ENCODE data around the gene AATF. TPM values are rescaled to one million over a fixed set of nuclear protein-coding genes. Genes with fewer than 3 reads are reported as not detected.

The AATF gene
- total RNA-seq, 4 donors from 2014 or later: 30.3 to 50.5 (median 40.9) TPM

GRCh38 chr17:37043201-37043600 lies 94.4 kb downstream of the AATF start:
- H3K27me3 ChIP-seq: no peaks in the 10 kb centered on the region
- TF ChIP-seq POLR2A (IDR thresholded peaks at IDR 0.05): no peak
- TF ChIP-seq, protein P1, sequence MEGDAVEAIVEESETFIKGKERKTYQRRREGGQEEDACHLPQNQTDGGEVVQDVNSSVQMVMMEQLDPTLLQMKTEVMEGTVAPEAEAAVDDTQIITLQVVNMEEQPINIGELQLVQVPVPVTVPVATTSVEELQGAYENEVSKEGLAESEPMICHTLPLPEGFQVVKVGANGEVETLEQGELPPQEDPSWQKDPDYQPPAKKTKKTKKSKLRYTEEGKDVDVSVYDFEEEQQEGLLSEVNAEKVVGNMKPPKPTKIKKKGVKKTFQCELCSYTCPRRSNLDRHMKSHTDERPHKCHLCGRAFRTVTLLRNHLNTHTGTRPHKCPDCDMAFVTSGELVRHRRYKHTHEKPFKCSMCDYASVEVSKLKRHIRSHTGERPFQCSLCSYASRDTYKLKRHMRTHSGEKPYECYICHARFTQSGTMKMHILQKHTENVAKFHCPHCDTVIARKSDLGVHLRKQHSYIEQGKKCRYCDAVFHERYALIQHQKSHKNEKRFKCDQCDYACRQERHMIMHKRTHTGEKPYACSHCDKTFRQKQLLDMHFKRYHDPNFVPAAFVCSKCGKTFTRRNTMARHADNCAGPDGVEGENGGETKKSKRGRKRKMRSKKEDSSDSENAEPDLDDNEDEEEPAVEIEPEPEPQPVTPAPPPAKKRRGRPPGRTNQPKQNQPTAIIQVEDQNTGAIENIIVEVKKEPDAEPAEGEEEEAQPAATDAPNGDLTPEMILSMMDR (IDR thresholded peaks at IDR 0.05 in 4 of 5, conservative IDR thresholded peaks at IDR 0.05 in 1 of 5): no peak
- ATAC-seq (no peak), DNase-seq (no peak)
- no peak overlapping the region for H3K27ac ChIP-seq
- intact Hi-C loops (cut with DNase I; ENCODE audit: low total_unique reads): no loop called here
- in situ Hi-C loops (cut with MboI; ENCODE audit: low sequenced_read_pairs in 4 of 4): loop anchor here in 2 of 4 donors (10.0 kb wide), 2 partner anchors 408 to 428 kb away; no protein-coding TSS in a partner anchor
- H3K4me1 ChIP-seq: peaks cover 0 to 5% of the 10 kb centered on the region in 2 donors
- H3K9me3 ChIP-seq: no peaks in the 10 kb centered on the region
- no peak overlapping the region for H3K4me3 ChIP-seq
- no peaks in the 10 kb centered on the region for H3K36me3 ChIP-seq

DNA sequence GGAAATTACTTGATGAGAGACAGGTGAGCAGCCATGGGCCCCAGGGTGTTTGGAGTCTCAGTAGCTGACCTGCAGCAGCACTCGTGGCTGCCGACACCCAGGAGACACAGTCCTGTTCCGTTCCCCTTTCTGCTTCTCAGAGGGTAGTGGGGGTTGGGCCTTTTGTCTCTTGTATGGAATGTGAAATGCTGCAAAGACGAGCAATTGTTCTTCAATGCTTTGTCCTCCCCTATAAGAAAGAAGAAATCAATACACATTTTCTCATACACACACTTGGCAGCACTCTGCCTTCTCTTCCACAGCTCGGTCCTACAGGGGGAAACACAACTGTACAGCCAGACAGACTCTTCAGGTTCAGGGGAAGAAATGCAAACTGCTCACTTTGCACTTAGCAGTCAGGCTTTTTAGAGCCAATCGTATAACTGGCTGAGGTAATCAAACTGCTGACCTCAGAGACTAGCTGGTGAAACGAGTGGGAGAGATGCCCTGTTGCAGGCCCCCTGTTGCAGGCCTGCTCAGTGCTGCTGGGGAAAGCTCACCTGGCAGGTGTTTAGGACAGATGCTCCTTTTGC lies 96.7 kb downstream of the AATF start:
- Histone ChIP-seq H3K4me3 (no peak overlapping the region), H3K9me3 (no peaks in the 10 kb centered on the region), H3K27ac (no peak overlapping the region), H3K27me3 (no peaks in the 10 kb centered on the region), H3K4me1 (peaks cover 0 to 5% of the 10 kb centered on the region in 2 donors), H3K36me3 (no peaks in the 10 kb centered on the region)
- no peak for DNase-seq
- intact Hi-C loops (cut with DNase I; ENCODE audit: low total_unique reads): loop anchor here (5.0 kb wide), 1 partner anchor 98 kb away; the partner anchor contains the start of gene AATF
- no peak for TF ChIP-seq POLR2A (IDR thresholded peaks at IDR 0.05)
- TF ChIP-seq, protein P1 (IDR thresholded peaks at IDR 0.05 in 4 of 5, conservative IDR thresholded peaks at IDR 0.05 in 1 of 5): no peak
- ATAC-seq: no peak
- in situ Hi-C loops (cut with MboI; ENCODE audit: low sequenced_read_pairs in 4 of 4): loop anchor here in 3 of 4 donors (5.0 to 10.0 kb wide), 3 partner anchors 411 to 431 kb away; no protein-coding TSS in a partner anchor

- in situ Hi-C loops (cut with MboI; ENCODE audit: low sequenced_read_pairs in 4 of 4): loop anchor here in 3 of 4 donors (5.0 to 10.0 kb wide), 3 partner anchors 413 to 433 kb away; no protein-coding TSS in a partner anchor
Observed at GRCh38 chr17:37047631-37048104, 98.9 kb downstream of the AATF start.

GRCh38 chr17:37048811-37049210 lies 100.1 kb downstream of the AATF start:
- Histone ChIP-seq H3K4me1 (peaks cover 0 to 5% of the 10 kb centered on the region in 2 donors), H3K27ac (no peak overlapping the region), H3K9me3 (no peaks in the 10 kb centered on the region), H3K27me3 (no peaks in the 10 kb centered on the region), H3K36me3 (no peaks in the 10 kb centered on the region), H3K4me3 (no peak overlapping the region)
- in situ Hi-C loops (cut with MboI; ENCODE audit: low sequenced_read_pairs in 4 of 4): loop anchor here in 3 of 4 donors (5.0 to 10.0 kb wide), 3 partner anchors 414 to 434 kb away; no protein-coding TSS in a partner anchor
- TF ChIP-seq POLR2A (IDR thresholded peaks at IDR 0.05): no peak
- TF ChIP-seq, protein P1 (IDR thresholded peaks at IDR 0.05 in 4 of 5, conservative IDR thresholded peaks at IDR 0.05 in 1 of 5): no peak
- DNase-seq (no peak), ATAC-seq (no peak)
- intact Hi-C loops (cut with DNase I; ENCODE audit: low total_unique reads): loop anchor here (5.0 kb wide), 1 partner anchor 102 kb away; the partner anchor contains the start of gene AATF

More at GRCh38 chr17:37047631-37048104, 98.9 kb downstream of the AATF start:
- Histone ChIP-seq H3K4me1 (peaks cover 0 to 5% of the 10 kb centered on the region in 2 donors), H3K36me3 (no peaks in the 10 kb centered on the region), H3K9me3 (no peaks in the 10 kb centered on the region), H3K27ac (no peak overlapping the region), H3K27me3 (no peaks in the 10 kb centered on the region), H3K4me3 (no peak overlapping the region)
- ATAC-seq: peak; percentile 62 to 91
- TF ChIP-seq, protein P1 (IDR thresholded peaks at IDR 0.05 in 4 of 5, conservative IDR thresholded peaks at IDR 0.05 in 1 of 5): peak; percentile 55 to 88 (median 80)
- TF ChIP-seq POLR2A (IDR thresholded peaks at IDR 0.05): no peak
- intact Hi-C loops (cut with DNase I; ENCODE audit: low total_unique reads): loop anchor here (2.0 to 5.0 kb wide), 3 partner anchors 100 to 445 kb away; partner anchors contain the start of gene AATF
- DNase-seq: peak; percentile 54 to 73

Data from gastrocnemius medialis (tissue), 4 donors.